Measurements from ENCODE around the gene SLIT2. TPM values are rescaled to one million over a fixed set of nuclear protein-coding genes. Genes with fewer than 3 reads are reported as not detected.

The SLIT2 gene
- total RNA-seq, 1 donor from 2014 or later, result 11.6 TPM

GRCh38 chr4:20256381-20256881 lies 4.7 kb downstream of the SLIT2 start:
- TF ChIP-seq CTCF (IDR thresholded peaks at IDR 0.05; ENCODE audit: unreplicated experiment), result no peak
- no peak for DNase-seq (ENCODE audit: low spot score, unreplicated experiment)
- Mint-ChIP-seq H3K27me3 (peaks cover 49% of the 10 kb centered on the region), H3K4me1 (ENCODE audit: low read depth) (peaks cover 32% of the 10 kb centered on the region), H3K9me3 (ENCODE audit: low read depth) (no peaks in the 10 kb centered on the region), H3K36me3 (ENCODE audit: insufficient read depth) (no peaks in the 10 kb centered on the region), H3K4me3 (ENCODE audit: low read depth) (peak overlapping the region; percentile 49), H3K27ac (no peak overlapping the region)

DNA sequence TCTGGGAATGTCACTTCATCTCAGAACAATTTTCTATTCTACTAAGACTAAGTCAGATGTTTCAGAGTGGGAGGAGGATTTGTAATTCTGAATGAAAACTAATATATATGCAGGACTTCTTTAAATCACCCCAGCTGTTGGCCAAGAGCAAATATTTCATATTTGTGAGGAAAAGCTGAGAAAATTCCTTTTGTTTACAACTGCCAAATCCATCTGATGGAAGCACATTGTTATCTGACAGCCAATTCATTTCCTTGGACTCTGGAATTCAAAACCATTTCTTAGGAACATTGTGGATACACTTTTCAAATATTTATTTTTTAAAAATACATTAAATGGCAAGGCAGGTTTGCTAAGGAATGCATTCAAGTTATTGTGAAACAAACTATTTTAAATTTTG lies 8.0 kb downstream of the SLIT2 start:
- no peak overlapping the region for H3K4me3 Mint-ChIP-seq (ENCODE audit: low read depth)
- H3K4me1 Mint-ChIP-seq (ENCODE audit: low read depth), result peaks cover 18% of the 10 kb centered on the region
- no peaks in the 10 kb centered on the region for H3K36me3 Mint-ChIP-seq (ENCODE audit: insufficient read depth)
- no peak for DNase-seq (ENCODE audit: low spot score, unreplicated experiment)
- no peak for TF ChIP-seq CTCF (IDR thresholded peaks at IDR 0.05; ENCODE audit: unreplicated experiment)
- no peaks in the 10 kb centered on the region for H3K9me3 Mint-ChIP-seq (ENCODE audit: low read depth)
- H3K27me3 Mint-ChIP-seq, result peaks cover 26% of the 10 kb centered on the region
- no peak overlapping the region for H3K27ac Mint-ChIP-seq

DNA sequence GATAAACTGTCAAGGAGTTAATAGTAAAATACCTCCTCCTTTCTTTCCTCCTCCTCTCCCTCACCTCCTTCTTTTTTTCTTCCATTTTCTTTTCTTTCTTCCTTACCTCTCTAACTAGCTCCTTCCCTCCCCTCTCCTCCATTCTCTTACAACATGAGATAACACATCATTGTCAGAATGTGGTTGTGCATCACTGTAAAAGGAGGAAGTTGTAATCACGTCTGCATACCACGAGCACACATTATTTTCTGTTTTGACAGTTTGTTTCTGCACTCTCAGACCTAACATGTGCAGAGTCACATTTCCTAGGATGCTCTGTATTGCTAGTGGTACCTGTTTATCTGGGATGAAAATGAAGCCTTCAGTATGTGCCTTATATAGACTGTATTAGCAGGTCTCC lies 9.1 kb downstream of the SLIT2 start:
- peaks cover 10% of the 10 kb centered on the region for H3K4me1 Mint-ChIP-seq (ENCODE audit: low read depth)
- H3K27me3 Mint-ChIP-seq, result peaks cover 15% of the 10 kb centered on the region
- no peak for TF ChIP-seq CTCF (IDR thresholded peaks at IDR 0.05; ENCODE audit: unreplicated experiment)
- no peak overlapping the region for H3K4me3 Mint-ChIP-seq (ENCODE audit: low read depth)
- H3K9me3 Mint-ChIP-seq (ENCODE audit: low read depth), result no peaks in the 10 kb centered on the region
- DNase-seq (ENCODE audit: low spot score, unreplicated experiment), result no peak
- H3K36me3 Mint-ChIP-seq (ENCODE audit: insufficient read depth), result no peaks in the 10 kb centered on the region
- H3K27ac Mint-ChIP-seq, result no peak overlapping the region

DNA sequence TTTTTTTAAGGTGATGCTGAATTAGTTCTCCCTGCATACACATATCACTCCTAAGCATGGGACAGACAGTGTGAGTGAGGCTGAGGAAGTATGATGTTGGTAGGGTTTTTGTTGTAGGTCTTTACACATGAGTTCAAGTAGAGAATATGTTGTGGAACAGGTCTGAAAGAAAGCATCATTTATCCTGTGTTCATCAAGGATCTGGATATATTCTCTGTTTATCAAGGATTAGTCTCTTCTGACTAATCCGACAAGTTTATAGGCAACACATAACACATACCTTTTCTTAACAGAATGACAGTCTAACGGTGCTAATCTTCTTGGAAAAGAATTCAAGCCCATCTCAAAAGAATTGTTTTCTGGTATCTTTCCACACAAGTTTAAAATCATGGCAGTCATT lies 10.5 kb downstream of the SLIT2 start:
- Mint-ChIP-seq H3K27ac (no peak overlapping the region), H3K9me3 (ENCODE audit: low read depth) (no peaks in the 10 kb centered on the region), H3K36me3 (ENCODE audit: insufficient read depth) (no peaks in the 10 kb centered on the region), H3K27me3 (peaks cover 4% of the 10 kb centered on the region), H3K4me3 (ENCODE audit: low read depth) (no peak overlapping the region), H3K4me1 (ENCODE audit: low read depth) (peaks cover 9% of the 10 kb centered on the region)
- no peak for DNase-seq (ENCODE audit: low spot score, unreplicated experiment)
- TF ChIP-seq CTCF (IDR thresholded peaks at IDR 0.05; ENCODE audit: unreplicated experiment), result no peak

GRCh38 chr4:20264688-20265087 lies 13.0 kb downstream of the SLIT2 start:
- TF ChIP-seq CTCF (IDR thresholded peaks at IDR 0.05; ENCODE audit: unreplicated experiment), result no peak
- no peak overlapping the region for H3K4me3 Mint-ChIP-seq (ENCODE audit: low read depth)
- H3K4me1 Mint-ChIP-seq (ENCODE audit: low read depth), result peaks cover 4% of the 10 kb centered on the region
- no peak for DNase-seq (ENCODE audit: low spot score, unreplicated experiment)
- no peaks in the 10 kb centered on the region for H3K27me3 Mint-ChIP-seq
- H3K9me3 Mint-ChIP-seq (ENCODE audit: low read depth), result no peaks in the 10 kb centered on the region
- no peak overlapping the region for H3K27ac Mint-ChIP-seq
- H3K36me3 Mint-ChIP-seq (ENCODE audit: insufficient read depth), result no peaks in the 10 kb centered on the region

Measured in progenitor cell of endocrine pancreas (in vitro differentiated cells).